Stimulated activated CD4-positive, alpha-beta T cell treated with anti-CD3 and anti-CD28 coated beads, Interleukin-4, amount 100 ng/mL, for 1 hour (primary cell): Measurements from ENCODE around the gene NEDD9.
A peak's percentile ranks its signal among the peaks of the same experiment; 100 is the strongest.

Source experiments
- DNase-seq: peaks from one replicate; pipeline ENCODE4 v3.0.0-alpha.2; 2020

Gene NEDD9

DNA sequence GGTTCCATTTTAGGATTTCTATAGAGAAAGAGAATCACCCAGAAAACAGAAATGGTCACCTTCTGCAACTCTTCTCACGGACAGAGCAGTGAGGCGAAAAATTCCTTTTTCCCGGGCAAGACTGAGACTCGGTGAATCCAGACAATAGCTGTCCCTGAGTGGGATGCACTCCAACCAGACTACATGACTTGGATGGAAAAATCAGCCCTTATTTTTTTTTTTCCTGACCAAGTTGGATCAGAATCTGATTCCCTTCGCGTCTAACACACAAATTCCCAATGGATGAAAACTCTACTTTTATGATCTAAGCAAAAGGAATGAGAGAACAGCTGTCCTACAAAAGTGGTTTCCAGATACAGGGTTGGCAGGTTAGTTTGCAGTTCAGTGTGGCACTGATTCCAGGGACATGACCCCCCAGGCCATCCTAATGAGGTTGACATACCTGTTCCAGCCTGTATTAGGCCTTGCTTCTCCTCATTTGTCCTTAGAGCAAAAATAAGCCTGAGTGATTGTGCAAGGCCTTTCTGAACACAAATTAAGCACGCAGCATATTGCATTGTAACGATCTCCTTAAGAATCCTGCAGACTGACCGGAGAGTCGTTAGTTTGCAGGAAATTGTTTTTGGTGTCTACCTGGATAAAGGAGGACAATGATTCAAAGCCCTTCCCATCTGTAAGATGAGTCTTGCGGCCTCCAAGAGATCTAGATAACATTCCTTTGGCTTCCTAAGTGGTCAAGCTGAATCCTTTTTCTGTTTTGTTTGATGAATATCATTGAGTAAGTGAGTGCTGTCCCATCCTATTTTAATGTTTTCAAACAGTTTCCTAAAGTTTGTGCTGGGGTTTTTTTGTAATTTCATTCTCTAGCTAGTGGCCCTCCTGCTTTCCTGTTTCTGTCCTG lies 1.5 kb upstream of the NEDD9 start:
- DNase-seq, result no peak

GRCh38 chr6:11232770-11233626 lies 530 bp upstream of the NEDD9 start:
- DNase-seq, result no peak

- DNase-seq, result no peak
These were observed 790 bp downstream of the NEDD9 start for GRCh38 chr6:11231564-11232192.

DNA sequence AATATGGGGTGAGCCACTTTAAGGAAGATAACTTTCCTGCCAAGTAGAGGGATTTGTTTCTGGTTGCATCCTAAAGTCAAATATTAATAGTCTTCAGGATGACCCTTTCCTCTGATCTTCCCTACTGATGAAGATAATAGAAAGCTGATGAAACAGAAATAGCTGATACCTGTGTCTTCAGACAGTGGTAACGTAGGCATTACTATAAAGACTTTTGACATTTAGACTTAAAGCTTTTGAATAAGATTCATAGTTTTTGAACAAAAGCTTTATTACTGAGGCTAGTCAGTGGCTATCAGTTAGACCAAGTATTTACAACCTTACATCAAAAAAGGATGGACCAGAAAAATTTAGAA lies 1.4 kb downstream of the NEDD9 start:
- DNase-seq, result no peak

DNA sequence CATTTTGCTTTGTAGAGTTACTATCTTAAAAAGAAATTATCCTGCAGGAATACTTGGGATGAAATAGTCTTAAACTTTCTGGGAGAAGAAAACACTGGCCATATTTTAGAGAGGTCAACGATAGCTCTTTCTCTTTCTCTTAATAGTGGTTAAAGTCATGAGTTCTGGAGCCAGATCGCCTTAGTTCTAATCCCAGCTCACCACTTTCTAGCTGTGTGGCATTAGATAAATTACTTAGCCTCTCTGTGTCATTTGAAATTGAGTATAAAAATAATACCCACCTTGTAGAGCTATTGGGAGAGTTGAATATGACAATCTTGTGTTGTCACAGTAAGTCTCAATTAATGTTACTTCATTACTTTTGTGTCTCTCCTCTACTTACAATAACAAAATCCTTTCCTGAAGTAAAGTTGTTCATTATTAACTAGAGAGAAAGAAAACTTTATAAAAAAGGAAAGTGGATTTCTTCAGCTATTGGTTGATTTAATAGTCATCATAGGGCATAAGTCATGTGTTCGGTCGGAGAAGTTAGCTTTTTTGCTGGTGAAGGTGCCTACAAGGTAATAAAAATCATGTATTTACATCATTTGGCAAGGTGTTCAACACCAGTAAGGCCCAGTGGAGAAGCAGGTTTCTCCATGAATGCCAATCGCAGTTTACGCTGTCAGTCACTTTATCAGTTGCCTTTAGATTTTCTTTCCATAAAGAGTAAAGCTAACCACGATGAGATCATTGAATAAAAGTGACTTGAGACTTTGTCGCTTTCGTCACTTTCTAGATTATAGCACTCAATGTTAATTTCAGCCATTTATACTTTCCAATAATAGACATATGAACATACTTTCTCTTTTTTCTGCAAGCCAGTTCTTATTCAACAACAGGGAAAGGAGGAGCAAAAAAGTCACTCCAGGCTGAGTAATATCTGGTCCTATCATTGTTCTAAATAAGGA lies 2.0 kb downstream of the NEDD9 start:
- no peak for DNase-seq

DNA sequence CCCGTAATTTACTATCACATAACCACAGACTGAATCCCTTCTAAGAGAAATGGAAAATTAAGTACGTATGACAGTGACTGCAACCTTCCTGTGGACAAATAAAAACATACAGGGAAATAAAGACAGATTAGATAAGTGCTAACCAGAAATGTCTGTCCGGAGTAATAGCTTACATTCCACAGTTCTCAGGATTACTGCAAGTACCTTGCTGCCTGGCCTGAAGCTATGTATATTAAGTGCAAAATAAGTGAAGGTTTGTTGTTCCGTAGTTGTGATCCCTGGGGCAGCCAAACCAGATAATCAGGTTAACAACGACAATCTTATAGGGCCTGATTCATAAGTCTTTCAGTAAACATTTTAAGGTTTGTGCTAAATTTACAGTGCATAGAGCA lies 2.8 kb downstream of the NEDD9 start:
- no peak for DNase-seq

DNA sequence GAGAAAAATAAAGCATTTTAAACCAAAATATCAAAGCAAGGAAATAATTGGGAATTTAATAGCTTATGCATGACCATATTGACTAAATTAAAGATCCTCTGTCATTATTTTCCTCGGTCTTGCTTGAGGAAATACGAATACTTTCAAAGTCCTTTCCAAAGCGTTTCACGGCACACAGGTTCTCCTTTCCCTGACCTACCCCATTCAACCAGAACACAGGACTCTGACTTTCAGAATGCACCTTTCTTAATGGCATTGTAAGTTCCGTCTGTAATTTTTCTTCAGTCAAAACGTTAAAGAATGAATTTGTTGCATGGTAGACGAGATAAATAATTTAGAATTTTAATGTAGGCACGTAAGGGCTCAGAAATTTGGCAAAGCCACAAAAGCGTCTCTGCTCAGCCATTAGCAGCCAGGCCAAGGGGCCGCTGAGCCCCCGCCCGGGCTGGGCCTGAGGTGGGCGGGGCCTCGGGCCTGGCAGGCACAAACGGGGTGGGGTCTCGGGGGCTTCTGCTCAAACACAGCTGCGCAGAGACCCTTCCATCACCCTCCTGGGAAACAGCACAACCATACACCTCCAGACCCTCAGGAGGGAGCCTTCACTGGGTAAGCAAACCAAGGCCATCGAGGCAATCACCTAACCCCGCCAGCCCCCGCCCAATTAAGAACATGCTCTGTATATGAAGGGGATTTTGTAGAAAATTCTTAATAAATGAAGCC lies 3.4 kb downstream of the NEDD9 start:
- DNase-seq, result no peak

- DNase-seq, result no peak
These were observed 4.8 kb downstream of the NEDD9 start for GRCh38 chr6:11227698-11228097.

DNA sequence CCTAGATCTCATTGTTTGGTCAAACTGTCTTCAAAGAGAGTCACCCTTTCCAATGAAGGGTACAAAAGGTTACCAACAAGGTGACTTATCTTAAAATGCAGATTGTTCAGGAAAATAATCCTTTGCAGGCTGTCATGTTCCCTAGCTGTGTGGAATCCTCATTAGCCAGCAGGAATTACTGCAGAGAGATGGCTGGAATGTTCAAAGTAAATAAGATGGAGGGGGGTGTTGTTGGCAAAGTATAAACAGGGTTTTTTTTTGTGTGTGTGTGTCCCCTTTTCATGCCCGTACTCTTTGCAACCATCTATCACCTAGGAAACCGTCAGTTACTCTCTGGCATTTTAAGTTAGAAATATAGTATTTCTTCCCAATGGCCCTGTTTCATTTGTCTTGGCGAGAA lies 6.5 kb downstream of the NEDD9 start:
- no peak for DNase-seq

DNA sequence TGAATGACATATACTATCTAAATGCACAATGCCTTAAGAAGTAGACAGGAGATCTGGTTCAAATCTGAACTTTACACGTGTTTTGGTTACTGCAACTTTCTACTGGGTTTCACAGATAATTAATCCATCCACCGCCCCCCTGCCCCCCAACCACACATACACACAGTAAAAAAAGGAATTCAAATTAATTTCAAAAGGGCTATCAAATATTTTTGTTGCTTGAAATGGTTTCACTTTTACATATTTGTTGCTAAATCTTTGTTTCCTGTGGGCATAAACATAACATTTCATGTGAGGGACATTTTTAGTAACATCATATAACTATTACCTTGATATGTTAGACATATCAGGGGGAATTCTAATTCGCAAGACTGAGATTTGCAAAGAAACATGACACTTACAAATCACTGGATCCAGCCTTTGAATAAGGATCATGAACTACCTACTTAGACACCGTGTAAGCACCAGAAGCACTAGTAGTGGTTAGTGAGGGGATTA lies 7.5 kb downstream of the NEDD9 start:
- no peak for DNase-seq

- DNase-seq, result peak; percentile 21
These were observed 8.1 kb downstream of the NEDD9 start for GRCh38 chr6:11224252-11224965.

DNA sequence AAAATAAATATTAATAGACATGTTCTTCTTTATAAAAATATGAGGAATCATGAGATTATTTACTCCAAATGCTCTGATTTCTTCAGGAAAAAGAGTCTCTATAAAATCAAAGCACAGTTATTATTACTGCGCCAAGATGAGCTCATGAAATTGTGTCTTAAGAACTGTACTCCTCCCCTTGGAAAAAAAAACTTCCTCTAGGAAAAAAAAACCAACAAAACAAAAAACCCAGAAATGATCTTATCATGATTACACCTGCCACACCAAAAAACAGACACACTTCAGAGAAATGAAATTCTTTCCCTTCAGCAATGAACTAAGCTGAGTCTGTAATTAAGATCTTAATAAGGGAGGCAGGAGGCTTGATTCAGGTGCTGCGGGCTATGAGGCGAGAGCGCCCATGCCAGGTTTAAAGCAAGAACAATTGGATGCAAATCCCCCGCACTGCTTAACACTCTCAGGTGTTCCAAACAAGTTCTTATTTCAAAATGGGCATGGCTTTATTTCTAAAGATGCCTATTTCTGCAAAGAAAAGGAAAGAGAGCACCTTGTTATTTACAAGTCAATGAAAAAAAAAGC lies 9.1 kb downstream of the NEDD9 start:
- no peak for DNase-seq

DNA sequence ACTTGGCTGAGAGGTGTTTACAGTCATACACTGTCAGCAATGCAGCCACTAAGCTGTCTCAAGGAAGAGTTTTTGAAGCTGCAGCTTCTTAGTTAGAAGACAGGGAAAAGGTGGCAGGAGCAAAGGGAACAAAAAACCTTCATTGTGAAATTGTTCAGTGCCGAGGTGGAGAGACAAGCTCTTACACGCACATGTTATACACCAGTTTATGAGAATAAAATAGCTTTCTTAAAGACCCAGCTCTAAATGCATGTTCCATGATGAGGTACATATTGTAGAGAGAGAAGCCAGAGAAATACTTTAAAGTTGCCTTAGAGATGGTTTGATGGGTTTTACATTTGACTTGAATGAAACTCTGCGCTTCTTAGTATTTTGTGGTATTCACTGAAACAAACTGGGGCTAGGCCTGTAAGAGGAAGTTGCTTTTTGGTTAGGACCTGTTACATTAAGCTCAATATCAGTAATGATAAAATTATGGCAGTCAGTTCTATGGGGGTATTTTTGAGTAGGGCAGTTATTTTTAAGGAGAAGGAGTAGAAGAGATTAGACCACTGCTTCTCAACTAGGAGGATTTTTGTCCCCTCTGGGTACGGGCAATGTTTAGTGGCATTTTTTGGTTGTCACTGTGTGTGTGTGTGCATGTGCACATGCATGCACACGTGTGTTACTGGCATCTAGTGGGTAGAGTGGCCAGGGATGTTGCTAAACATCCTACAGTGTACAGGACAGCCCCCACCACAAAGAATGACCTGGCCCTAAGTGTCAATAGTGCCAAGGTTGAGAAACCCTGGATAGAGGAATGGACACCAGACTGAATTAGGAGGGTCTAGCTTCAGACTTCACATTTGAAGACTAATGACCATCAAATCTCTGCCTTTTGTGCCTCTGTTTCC lies 9.8 kb downstream of the NEDD9 start:
- DNase-seq, result no peak

DNA sequence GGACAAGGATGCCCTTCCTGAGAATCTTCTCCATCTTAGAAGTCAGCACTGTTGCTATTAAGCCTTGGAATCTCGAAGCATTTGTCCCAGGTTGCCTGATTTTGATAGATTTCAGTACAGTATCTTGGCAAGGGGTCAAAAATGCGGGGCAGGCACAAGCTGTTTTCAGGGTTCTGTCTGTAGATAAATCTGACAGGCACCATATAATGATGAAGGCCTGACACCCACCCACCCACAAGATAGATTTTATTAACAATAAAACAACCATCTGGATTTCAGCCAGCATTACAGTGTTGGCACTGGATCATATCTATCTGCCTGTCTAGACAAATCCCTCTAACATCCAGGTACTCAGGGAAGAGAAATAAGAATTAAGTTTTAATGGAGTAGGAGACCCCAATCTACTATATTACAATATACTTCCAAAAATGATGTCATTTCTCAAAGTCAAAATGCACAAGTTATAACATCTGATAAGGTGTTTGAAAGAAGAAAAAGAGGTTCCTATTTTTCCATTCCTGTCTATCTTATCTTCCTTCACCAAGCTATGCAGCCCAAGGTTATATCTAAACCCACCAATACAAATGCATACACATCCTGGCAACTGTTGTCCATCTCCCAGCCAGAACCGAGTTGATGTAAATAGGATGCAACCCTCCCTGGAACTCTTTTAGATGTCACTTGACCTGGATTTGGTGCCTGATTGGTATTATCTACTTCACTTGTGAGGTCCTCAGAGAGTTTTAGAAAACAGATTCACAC lies 10.7 kb downstream of the NEDD9 start:
- no peak for DNase-seq

GRCh38 chr6:11219400-11219834 lies 13.1 kb downstream of the NEDD9 start:
- DNase-seq, result no peak

DNA sequence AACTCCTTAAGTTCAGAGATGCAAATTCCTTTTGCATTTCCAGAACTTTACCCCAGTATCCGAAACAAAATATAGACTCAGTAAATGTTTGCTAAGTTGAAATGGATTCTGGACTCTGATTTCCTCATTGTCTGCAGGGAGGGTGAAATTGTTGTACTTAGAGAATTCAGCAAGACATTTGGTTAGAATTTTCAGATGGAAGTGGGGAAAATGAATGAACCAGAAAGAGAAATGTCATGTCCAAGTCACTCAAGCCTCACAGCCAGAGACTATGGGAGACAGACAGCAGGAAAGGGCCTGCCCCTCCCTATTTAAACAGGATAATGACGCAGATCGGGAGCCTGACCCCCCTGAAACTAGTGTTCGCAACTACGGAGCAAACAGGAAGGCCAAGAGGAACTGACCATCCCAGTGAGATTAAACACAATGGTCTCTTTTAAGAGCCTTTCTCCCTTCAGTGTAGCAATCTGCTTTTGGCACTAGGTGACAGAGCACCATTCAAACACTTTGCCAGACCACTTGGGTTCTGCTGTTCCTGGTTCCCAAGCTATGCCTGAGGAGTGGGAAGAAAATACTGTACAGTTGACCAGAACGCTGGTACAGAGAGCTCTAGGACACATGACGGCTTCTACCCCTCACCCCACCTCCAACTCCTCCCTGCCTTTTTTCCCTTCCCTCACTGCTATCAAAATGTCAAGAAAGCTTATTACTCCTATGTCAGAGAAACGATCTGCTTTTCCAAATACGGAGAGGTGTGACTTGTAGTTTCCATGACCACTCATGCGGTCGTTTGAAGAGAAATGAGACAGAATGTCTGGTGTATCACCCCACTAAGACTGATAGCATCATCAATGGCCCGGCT lies 13.7 kb downstream of the NEDD9 start:
- no peak for DNase-seq

DNA sequence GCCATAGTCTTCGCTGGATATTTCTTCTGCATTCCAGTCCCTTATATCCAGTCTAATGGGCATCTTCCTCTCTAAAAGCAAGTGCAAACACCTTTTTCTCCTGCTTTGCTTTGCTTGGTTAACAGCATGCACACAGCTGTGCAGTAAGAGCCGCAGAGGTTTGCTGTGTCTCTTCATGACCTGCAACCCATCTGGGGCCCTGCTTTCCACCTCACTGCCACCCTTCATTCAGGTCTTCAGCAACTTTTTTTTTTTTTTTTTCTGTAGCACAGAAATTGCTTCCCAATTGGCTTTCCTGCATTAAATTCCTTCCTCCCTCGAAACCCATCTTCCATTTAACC lies 14.4 kb downstream of the NEDD9 start:
- DNase-seq, result no peak
